ENCODE measurements around the gene GLOD5. TPM values are rescaled to one million over a fixed set of nuclear protein-coding genes. Genes with fewer than 3 reads are reported as not detected.

The GLOD5 gene
- total RNA-seq, 4 donors from 2014 or later = 1.2 to 3.3 TPM; not detected in 2

- DNase-seq = no peak
- TF ChIP-seq POLR2A (IDR thresholded peaks at IDR 0.05) (no peak), CTCF (IDR thresholded peaks at IDR 0.05) (no peak)
- no peak overlapping the region for H3K4me3 ChIP-seq (replicated peaks in 1 of 3)
- no peaks in the 10 kb centered on the region for H3K9me3 ChIP-seq
- intact Hi-C loops (cut with DNase I) = no loop called here
- no peaks in the 10 kb centered on the region for H3K27me3 ChIP-seq
- H3K4me1 ChIP-seq = no peaks in the 10 kb centered on the region
- WGBS, 2 donors = 89 to 95% methylated on average over 3 of the region's 3 CpGs
- H3K27ac ChIP-seq = no peak overlapping the region
- no peaks in the 10 kb centered on the region for H3K36me3 ChIP-seq
Measured at GRCh38 chrX:48751343-48751742, 10.2 kb upstream of the GLOD5 start.

- no peak for DNase-seq
- WGBS, 2 donors = 60 to 74% methylated on average over 6 to 7 of the region's 7 CpGs
- TF ChIP-seq POLR2A (IDR thresholded peaks at IDR 0.05) (no peak), CTCF (IDR thresholded peaks at IDR 0.05) (no peak)
Measured at GRCh38 chrX:48752498-48752897, 9.0 kb upstream of the GLOD5 start.

GRCh38 chrX:48753708-48754228 lies 7.8 kb upstream of the GLOD5 start:
- Histone ChIP-seq H3K36me3 (no peaks in the 10 kb centered on the region), H3K9me3 (no peaks in the 10 kb centered on the region), H3K27me3 (no peaks in the 10 kb centered on the region), H3K4me1 (no peaks in the 10 kb centered on the region), H3K4me3 (replicated peaks in 1 of 3) (no peak overlapping the region), H3K27ac (no peak overlapping the region)
- 74 to 83% methylated on average over 1 to 6 of the region's 8 CpGs for WGBS, 2 donors
- intact Hi-C loops (cut with DNase I) = no loop called here
- no peak for DNase-seq
- TF ChIP-seq POLR2A (IDR thresholded peaks at IDR 0.05) (no peak), CTCF (IDR thresholded peaks at IDR 0.05) (no peak)

More at GRCh38 chrX:48752498-48752897, 9.0 kb upstream of the GLOD5 start:
- no peaks in the 10 kb centered on the region for H3K9me3 ChIP-seq
- H3K27ac ChIP-seq = no peak overlapping the region
- H3K4me1 ChIP-seq = no peaks in the 10 kb centered on the region
- no peak overlapping the region for H3K4me3 ChIP-seq (replicated peaks in 1 of 3)
- no peaks in the 10 kb centered on the region for H3K27me3 ChIP-seq
- intact Hi-C loops (cut with DNase I) = no loop called here
- no peaks in the 10 kb centered on the region for H3K36me3 ChIP-seq

GRCh38 chrX:48754238-48754637 lies 7.3 kb upstream of the GLOD5 start:
- Histone ChIP-seq H3K27me3 (no peaks in the 10 kb centered on the region), H3K36me3 (no peaks in the 10 kb centered on the region), H3K4me3 (replicated peaks in 1 of 3) (no peak overlapping the region), H3K27ac (no peak overlapping the region), H3K4me1 (no peaks in the 10 kb centered on the region), H3K9me3 (no peaks in the 10 kb centered on the region)
- no peak for DNase-seq
- intact Hi-C loops (cut with DNase I) = no loop called here
- TF ChIP-seq POLR2A (IDR thresholded peaks at IDR 0.05) (no peak), CTCF (IDR thresholded peaks at IDR 0.05) (no peak)
- WGBS, 2 donors = 71 to 80% methylated on average over 1 to 5 of the region's 8 CpGs

- H3K4me1 ChIP-seq = no peaks in the 10 kb centered on the region
- H3K4me3 ChIP-seq (replicated peaks in 1 of 3) = no peak overlapping the region
- intact Hi-C loops (cut with DNase I) = no loop called here
- H3K36me3 ChIP-seq = no peaks in the 10 kb centered on the region
- H3K27ac ChIP-seq = no peak overlapping the region
- 82 to 94% methylated on average over 6 of the region's 6 CpGs for WGBS, 2 donors
- no peak for DNase-seq
- H3K27me3 ChIP-seq = no peaks in the 10 kb centered on the region
- TF ChIP-seq CTCF (IDR thresholded peaks at IDR 0.05) (no peak), POLR2A (IDR thresholded peaks at IDR 0.05) (no peak)
- H3K9me3 ChIP-seq = no peaks in the 10 kb centered on the region
Measured at GRCh38 chrX:48769230-48769629, 7.7 kb downstream of the GLOD5 start.

Data from thyroid gland (tissue), 4 donors.